Left hindlimb (tissue), 1 donor: ENCODE results near the gene EDNRA.

ENCODE experiments used
- DNase-seq: peaks from one replicate; pipeline ENCODE4 v3.0.0-alpha.2; 2018

Gene EDNRA

DNA sequence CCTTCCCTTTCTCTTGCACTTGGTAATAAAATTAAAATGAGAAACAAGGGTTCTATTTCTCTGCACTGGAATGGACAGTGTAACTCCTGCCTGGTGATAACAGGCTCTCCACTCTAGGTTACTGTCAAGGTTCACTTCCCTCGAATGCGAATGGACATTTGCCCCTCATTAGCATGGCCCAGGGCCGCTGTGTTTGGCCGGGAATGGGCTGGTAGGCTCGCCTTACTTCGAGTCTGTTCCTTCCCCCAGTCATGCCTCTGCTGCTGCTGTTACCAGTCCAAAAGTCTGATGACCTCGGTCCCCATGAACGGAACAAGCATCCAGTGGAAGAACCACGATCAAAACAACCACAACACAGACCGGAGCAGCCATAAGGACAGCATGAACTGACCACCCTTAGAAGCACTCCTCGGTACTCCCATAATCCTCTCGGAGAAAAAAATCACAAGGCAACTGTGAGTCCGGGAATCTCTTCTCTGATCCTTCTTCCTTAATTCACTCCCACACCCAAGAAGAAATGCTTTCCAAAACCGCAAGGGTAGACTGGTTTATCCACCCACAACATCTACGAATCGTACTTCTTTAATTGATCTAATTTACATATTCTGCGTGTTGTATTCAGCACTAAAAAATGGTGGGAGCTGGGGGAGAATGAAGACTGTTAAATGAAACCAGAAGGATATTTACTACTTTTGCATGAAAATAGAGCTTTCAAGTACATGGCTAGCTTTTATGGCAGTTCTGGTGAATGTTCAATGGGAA lies 61.5 kb downstream of the EDNRA start:
- DNase-seq = no peak

DNA sequence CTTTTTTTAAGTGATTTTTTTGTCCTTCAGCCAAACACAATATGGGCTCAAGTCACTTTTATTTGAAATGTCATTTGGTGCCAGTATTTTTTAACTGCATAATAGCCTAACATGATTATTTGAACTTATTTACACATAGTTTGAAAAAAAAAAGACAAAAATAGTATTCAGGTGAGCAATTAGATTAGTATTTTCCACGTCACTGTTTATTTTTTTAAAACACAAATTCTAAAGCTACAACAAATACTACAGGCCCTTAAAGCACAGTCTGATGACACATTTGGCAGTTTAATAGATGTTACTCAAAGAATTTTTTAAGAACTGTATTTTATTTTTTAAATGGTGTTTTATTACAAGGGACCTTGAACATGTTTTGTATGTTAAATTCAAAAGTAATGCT lies 62.1 kb downstream of the EDNRA start:
- no peak for DNase-seq

DNA sequence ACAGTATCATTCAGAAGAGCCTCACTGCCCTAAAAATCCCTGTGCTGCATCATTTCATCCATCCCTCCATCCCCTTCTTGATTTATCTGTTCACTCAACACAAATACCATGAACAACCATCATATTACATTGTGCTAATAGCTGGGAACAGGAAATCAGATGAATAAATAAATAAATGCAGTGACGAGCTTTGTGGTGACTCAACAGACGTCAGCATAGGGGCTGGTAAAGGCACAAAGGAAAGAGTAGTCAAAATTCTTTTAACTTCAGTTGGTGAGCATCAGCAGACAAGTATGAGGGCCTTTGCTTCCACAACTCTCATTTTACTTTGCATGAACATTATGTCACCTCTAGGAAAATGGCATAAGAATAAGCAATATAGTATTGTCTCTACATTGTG lies 65.5 kb downstream of the EDNRA start:
- no peak for DNase-seq

DNA sequence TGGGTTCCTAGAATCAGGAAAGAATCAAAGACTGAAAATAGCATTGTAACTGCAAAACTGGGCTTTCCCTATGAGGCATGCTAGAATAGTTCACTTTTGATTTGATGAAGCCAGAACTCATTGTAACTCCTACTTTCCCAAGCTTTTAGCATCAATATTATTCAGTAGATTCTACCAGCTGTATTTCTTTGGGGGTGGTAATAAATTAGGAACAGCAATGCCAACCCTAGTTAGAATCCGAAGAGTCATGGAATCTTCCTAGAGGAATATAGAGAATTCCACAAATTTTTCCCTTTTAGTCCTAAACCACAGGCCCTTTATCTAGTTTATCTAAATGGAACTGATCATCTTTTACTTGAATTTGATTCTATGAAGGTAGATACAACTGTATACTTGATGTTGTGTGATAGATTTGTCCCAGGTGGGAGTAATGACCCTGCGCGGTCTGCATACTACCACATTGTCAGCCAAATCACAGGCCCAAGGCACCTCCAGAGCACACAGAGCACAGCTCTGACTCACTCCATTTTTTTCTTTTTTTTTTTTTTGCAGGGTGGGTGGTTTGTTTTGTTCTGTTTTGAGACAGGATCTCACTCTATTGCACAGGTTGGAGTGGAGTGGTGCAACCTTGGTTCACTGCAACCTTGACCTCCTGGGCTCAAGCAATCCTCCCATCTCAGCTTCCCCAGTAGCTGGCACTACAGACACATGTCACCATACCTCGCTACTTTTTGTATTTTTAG lies 66.6 kb downstream of the EDNRA start:
- DNase-seq = no peak

DNA sequence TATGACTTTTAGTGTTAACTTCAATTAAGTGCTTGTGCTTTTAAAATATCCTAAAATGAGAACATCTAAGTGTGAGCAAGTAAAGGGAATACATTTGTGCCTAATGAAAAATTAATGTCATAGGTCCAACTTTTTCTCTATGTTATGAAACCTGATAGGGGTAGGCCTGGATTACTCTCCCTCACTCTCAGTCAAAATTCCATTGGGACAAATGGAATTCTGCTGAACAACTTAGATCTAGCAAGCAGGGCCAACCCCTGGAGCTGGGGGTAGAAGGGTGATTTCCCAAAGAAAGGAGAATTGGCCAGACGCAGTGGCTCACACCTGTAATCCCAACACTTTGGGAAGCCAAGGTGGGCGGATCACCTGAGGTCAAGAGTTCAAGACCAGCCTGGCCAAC lies 67.4 kb downstream of the EDNRA start:
- no peak for DNase-seq

DNA sequence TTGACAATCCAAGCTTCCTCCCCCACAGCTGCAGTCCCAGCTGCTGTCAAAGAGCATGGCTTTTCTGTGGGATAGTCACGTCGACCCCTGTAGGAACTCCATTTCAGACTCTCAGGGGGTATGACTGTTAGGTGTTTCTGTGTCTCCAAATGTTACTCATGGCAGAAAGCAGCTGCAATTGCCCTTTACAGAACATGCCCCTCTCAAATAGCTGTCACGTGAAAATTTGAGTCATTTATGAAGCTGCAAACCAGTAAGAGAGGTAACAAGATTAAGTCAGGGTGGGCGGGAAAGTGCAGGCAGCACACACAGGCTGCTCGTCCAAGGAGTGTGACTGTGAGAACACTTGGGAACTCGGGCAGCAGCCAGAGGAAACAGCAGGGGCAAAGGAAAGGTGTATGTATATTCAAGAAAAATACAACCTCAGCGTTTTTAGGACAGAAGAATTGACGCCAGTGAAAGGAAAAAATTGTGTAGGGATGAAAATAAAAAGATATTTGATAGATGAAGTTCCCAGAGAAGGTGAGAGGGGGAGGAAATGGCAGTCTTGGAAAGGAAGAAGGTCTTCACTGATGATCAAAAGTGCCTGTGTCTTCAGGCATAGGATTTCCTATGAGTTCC lies 69.8 kb downstream of the EDNRA start:
- no peak for DNase-seq

DNA sequence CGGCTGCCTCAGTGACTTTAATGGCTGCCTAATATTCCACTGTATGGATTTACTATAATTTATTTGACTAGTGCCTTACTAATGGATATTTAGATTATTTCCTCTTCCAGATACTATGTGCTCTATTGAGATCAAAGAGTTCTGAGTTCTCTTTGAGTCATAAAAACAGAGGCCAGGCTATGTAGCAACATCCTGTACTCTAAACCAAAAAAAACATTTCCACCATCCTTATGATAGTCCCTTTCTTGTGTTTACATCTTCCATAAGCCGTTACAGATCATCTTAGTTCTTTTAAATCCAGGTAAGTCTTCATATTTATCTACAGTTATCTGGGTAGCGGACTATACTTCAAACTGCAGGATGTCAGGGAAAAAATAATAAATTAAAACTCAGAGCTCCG lies 79.7 kb downstream of the EDNRA start:
- DNase-seq = no peak

DNA sequence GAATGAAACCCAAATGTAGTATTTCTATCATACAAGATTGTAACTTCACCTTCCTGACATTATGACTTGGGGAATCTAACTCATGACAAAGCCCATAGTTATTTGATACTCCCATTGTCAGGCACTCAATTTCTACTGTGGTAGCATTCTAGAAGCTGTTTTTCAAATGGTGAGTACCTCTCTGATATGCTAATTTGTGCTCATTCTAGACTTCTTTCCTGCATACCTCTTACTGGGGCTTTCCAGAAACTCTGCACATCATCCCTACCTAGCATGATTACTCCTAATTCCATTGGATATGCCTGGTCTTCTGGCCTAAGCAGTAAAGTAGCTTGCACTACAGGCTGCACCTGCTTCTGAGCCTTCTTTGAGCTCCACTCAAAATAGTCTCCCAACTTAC lies 85.9 kb downstream of the EDNRA start:
- DNase-seq = no peak

DNA sequence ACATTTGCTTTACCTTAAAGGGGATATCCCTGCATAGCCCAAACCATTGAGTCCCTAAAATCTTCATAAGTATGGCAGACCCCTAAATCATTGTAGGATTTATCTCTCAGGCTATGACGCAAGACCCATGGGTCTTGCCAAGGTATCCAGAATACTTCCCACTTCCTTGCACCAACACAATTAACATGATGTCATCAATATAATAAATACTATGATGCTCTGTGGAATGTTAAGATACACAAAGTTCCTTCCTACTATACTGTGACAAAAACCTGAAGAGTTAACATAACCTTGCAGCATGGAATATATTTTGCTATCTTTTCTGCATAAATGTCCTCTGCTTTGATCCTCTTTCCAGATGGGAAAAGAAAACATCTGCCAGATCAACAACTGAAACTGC lies 86.4 kb downstream of the EDNRA start:
- no peak for DNase-seq

DNA sequence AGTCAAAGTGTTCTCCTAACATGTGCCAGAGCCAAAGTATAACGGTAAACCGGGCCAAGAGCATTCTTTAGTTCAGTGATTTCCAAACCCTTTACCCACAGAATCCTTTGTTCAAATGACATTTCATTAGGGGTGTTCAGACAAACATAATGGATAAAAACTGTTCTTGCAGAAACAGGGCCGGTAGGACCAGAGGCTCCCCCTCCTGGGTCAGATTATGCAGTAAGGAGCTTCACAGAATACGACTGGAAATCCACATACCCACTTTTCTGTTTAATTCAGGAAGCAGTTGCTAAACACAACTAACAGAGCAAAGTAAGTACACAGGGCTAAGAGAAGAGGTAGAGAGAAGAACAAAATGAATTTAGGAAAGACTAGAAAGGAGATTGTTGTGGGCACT lies 89.7 kb downstream of the EDNRA start:
- DNase-seq = no peak

DNA sequence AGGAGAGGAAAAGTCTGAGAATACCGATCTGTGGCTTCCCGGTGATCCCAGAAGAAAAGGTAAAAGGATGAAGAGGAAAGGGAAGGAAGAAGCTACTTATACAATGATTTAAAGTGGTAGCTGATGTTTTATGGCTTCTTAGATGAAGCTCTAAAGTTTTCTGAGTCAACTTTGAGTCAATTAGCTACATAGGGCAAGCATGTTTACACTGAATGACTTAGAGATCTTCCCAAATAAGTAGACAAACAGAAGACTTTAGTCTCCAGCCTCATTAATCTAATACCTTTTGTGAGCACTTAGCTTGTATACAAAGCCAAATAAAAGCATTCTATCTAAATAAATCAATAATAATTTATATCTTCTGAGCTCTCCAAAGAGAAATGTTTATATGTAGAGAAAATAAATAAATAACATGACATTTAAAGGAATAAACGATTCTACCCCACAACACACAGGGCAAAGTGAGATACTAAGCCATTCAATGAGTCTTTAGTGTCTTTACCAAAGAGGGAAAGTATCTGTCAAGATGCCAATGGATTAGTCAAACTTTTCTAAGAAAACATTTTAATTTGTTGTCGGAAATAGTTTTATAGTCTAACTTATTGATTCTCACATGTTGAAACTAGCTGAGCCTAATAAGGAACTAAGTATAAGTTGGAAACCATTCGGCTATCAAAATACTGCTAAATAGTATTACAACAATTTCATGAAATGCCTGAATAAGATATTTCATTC lies 90.3 kb downstream of the EDNRA start:
- no peak for DNase-seq

DNA sequence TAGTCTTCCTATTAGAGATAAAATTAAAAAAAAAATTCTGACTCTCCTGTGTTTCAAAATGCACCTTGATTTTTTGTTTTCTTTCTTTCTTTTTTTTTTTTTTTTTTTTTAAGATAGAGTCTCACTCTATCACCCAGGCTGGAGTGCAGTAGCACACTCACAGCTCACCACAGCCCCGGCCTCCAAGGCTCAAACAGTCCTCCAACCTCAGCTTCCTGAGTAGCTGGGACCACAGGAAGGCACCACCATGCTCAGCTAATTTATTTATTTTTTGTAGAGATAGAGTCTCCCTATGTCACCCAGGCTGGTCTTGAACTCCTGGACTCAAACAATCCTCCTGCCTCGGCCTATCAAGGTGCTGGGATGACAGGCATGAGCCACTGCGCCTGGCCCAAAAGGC lies 95.2 kb downstream of the EDNRA start:
- DNase-seq = no peak

DNA sequence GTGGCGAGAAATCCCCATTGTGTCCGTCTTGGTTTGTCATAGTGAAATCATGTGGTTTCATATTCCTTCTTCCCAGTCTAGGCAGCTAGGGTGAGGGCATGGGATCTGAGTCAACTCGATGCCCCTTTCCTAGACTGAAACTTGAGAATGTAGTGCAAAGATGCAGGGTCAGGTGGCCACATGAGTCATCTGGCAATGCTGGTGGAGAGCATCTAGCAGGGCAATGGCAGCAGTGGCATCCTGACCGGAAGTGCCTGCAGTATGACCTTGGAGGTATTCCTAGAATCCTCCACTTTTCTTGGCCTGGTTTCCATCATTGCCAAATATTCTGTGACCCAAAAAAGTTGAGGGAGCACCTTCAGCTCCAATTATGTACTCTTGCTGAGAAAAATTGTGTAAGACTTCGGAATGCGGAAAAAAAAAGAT lies 97.2 kb downstream of the EDNRA start:
- no peak for DNase-seq

DNA sequence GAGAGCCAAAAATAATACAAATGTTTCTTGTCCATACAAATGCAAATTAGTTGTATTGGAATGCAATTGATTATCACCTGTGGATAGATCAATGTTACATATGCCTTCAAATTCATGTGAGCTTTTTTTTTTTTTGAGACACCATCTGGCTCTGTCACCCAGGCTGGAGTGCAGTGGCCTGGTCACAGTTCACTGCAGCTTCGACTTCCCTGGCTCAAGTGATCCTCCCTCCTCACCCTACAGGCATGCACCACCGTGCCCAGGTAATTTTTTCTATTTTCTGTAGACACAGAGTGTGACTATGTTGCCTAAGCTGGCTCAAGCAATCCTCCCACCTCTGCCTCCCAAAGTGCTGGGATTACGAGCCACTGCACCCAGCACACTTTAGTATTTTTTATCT lies 97.7 kb downstream of the EDNRA start:
- DNase-seq = no peak

DNA sequence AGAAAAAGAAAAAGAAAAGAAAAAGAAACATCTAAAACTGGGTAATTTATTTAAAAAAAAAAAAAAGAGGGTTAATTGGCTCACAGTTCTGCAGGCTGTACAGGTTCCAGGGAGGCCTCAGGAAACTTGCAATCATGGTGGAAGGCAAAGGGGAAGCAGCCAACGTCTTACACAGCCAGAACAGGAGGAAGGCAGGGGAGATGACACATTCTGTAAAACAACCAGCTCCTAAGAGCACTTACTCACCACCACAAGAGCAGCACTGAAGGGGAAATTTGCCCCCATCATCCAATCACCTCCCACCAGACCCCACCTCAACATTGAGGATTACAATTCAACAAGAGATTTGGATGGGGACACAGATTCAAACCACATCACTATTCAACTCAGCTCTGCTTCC lies 99.5 kb downstream of the EDNRA start:
- DNase-seq = no peak

DNA sequence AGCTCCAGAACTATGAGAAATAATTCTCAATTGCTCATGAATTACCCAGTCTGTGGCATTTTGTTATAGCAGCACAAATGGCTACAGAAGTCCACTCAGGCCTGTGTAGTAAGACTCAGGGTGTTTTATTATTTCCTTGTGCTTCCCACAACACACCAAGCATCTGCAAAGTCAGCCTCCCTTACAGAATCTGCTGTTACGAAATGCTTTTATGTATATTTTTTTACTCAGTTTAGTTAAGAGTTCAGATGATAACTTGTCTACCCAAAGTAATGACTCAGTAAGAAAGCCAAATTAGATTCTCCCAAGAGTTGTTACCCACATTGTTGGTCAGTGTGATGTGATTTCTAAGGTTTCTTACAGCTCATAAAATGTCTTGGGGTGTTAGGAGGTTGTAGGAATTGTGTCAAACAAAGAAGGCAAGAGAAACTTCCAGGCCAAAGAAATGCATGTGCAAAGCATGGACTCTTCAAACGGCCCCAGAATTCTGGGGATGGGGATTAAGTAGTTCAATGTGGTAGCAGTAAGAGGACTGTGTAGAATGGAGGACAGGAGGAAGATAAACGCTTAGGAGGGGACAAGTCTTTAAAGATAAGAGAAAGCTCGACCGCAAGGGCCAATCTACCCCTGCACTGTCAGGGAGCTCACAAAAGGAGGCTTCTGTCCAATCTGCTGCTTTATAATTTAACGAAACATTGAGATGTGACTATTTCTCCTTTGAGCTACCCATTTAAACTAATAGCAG lies 100.9 kb downstream of the EDNRA start:
- DNase-seq = no peak

DNA sequence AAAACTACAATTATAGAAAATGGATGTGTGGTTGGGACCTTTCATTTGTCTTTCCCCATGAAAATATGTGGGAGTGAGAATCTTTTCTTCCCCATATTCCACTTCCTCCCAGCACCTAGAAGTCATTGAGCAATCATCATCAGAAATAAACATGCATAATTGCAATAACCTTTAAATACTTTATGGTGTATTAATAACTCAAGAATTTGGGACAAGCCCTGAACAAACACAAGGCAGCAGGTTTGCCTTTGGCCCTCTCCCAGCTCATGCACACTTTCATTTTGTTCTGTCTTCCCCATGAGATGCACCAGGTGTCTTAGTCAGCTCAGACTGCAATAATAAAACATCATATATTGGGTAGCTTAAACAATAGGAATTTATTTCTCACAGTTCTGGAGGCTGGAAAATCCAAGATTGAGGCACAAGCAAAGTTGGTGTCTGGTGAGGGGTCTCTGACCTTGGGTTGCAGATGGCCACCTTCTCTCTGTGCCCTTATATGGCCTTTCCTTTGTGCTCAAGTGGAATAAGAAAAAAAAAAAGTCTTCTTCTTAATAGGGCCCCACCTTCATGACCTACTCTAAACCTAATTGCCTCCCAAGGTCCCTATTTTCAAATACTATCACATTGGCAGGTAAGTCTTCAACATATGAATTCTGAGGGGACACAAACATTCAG lies 101.6 kb downstream of the EDNRA start:
- DNase-seq = no peak

DNA sequence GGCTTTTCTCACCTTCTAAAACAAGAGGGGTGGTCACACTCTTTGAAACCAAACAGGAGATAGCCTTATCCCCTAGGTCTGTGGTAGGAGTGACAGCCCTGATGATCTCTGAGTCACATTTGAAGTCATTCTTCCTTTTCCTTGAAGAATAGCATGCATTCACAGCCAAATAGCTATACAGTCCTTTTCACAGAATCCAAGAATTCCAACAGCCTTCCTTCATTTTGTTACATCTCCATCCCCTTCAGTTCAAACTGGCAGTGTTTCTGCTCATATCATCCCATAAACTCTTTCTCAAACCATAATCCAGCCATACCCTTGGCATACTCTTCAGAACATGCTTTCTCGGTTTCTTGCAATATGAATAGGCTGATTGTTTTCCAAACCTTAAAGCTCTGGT lies 103.0 kb downstream of the EDNRA start:
- no peak for DNase-seq

DNA sequence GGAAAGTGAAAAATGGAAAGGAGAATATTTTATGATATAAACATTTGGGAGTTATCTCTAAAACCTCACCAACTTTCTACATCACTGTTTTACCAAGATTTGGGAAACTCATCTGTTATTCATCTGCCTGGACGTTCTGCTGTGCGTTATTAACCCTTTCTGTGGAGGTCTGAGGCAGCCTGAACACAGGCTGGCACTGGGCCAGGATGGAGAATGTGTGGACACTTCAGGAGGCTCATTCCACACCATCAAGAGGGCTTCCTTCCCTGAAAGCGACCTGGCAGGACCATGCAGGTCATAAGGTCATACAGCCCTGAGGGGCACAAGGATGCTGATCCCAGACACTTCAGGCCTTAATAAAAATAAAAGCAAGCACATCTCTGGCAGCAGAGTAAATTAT lies 105.1 kb downstream of the EDNRA start:
- no peak for DNase-seq

DNA sequence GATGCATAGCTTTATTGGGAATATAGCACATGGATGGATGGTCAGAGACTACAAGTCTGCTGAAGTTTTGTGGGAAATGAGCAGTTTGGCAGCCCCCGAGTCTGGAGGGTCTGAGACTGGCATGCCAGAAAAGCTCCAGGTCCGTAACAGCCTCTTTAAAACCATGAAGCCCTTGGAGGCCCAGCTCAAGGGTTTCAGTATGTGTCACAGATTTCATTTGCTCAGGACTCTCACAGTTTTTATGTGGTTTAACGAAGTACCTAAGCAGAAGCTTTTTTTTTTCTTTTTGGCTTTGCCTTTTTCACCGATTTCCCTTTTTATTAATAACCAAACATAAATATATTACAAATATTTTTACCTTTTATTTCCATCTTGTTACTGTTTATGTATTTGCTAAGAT lies 105.7 kb downstream of the EDNRA start:
- DNase-seq = no peak

DNA sequence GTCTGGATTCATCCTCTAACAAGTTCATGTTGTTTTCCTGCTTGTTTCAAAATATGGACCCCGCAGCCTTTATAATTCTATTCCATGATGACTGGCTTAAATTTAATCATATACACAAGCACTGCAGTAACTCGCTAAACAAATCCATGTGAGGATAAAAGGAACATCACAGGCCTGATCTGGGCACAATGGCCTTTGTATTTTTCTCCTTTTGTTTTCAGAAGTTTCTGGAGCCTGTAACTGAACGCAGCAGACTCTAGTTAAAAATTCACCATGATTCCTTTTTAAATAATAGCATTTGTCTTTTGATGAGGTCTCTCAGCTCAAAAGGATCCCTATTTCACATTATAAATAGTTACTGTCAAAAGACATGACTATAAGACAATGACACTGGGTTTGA lies 106.1 kb downstream of the EDNRA start:
- DNase-seq = no peak

DNA sequence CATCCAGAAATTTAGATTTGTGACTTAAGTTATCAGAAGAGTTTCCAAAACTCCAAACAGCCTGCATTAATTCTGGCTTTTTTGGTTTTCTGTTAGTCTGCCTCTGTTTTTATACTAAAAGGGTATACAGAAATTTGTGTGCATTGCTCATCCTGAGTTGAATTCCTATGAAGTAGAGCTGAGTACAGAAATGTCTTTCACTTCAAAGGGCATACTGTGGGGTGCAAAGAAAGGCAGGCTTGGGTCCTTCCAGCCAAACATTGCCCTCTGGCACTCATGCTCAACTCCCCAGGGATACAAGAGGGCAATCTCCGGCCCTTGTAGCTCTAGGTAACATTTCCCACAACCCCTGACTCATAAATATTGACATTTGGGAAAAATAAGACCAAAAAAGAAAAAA lies 108.7 kb downstream of the EDNRA start:
- no peak for DNase-seq
